GM12801 (cell line): ENCODE measurements around the gene NBR1.

Experiments used
- TF ChIP-seq, protein P1 (sequence below): IDR thresholded peaks from one replicate; pipeline ENCODE4 v1.5.1; 2011; ENCODE audit warnings: control low read depth; ENCODE audit not compliant: insufficient read length; ENCODE audit errors: extremely low read depth

NBR1 gene

DNA sequence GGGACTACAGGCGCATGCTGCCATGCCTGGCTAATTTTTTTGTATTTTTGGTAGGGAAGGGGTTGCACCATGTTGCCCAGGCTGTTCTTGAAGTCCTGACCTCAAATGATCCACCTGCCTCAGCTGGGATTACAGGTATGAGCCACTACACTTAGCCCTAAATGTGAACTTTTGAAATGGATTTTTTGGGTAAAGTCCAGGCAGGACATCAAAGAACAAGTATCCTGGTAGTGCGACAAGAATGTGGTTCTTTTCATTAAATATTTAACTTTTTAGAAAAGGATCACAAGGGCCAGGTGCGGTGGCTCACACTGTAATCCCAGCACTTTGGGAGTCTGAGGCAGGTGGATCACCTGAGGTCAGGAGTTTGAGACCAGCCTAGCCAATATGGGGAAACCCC lies 15.3 kb upstream of the NBR1 start:
- TF ChIP-seq, protein P1, sequence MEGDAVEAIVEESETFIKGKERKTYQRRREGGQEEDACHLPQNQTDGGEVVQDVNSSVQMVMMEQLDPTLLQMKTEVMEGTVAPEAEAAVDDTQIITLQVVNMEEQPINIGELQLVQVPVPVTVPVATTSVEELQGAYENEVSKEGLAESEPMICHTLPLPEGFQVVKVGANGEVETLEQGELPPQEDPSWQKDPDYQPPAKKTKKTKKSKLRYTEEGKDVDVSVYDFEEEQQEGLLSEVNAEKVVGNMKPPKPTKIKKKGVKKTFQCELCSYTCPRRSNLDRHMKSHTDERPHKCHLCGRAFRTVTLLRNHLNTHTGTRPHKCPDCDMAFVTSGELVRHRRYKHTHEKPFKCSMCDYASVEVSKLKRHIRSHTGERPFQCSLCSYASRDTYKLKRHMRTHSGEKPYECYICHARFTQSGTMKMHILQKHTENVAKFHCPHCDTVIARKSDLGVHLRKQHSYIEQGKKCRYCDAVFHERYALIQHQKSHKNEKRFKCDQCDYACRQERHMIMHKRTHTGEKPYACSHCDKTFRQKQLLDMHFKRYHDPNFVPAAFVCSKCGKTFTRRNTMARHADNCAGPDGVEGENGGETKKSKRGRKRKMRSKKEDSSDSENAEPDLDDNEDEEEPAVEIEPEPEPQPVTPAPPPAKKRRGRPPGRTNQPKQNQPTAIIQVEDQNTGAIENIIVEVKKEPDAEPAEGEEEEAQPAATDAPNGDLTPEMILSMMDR: no peak

DNA sequence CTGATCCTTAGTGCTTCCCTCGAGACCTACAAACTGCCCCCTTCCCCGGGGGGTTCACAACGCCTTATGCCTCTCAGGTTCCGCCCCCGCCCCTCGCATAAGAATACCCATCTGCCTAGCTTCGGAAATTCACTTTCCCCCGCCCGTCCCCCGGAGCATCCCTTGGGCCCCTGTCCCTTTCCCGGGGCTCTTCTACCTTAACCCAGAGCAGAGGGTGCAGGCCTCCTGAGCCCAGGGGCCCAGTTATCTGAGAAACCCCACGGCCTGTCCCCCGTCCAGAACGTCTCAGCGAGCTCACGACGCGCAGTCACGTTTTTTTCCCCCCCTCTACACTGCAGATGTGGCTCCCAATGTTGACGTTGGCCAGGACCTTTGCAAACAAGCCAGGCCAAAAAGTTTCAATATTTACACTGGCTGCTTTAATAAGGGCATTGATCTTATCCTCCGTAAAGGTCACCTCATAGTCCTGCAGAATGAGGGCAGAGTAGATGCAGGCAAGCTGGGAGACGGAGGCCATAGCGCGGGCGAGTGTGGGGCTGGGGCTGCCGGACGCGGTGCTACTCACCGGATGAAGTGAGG lies 1.4 kb upstream of the NBR1 start:
- TF ChIP-seq, protein P1: no peak

GRCh38 chr17:43170140-43170765 lies 761 bp upstream of the NBR1 start:
- TF ChIP-seq, protein P1: no peak

- TF ChIP-seq, protein P1: no peak
Measured at GRCh38 chr17:43171586-43172487, 823 bp downstream of the NBR1 start.

DNA sequence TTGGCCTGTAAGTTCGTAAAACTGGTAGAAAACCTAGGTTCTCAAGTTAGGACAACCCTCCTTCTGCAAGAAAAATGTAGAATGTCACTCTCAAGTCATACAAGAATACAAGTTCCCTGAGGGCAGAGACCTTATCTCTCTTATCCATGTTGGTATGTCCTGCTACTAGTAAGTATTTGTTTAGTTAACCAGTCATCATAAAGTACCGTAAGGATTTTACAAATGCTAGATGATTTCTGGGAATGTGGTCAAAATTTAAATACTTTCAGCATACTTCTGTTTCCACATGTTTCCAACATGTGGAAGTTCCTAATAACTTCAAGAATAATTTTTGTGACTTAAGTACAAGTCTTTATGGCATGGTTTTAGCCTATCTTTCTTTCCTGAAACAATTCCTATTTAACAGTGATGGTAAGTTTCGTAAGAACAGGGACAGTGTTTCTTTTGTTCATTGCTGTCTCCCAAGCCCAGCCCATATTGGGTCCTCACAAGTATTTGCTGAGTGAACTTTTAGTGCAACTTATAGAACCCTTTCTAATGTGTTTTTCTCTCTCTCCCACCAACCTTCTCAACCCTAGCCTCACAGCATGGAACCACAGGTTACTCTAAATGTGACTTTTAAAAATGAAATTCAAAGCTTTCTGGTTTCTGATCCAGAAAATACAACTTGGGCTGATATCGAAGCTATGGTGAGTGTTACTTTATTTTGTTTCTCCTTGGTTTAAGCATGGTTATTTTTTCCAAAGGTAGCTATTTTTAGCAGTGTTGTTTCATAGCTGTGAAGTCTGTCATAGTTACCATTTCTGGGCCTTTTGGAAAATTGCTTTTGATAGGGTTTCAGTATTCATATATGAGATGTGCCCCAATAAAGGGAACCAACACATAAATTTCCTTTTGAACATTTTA lies 4.5 kb downstream of the NBR1 start:
- TF ChIP-seq, protein P1: no peak

GRCh38 chr17:43176119-43176570 lies 5.1 kb downstream of the NBR1 start:
- TF ChIP-seq, protein P1: no peak

GRCh38 chr17:43183921-43184320 lies 12.9 kb downstream of the NBR1 start:
- TF ChIP-seq, protein P1: no peak
